NCI-H510A treated with DMSO at 0.1 percent for 48 hours (cell line): Measurements from ENCODE around the gene NBPF6.
"Not testable (repeated sequence)": the region's sequence is repeated elsewhere in the genome, so short reads cannot be mapped to it uniquely, and the experiment has no call there.

Source experiments
- DNase-seq: peaks from one replicate; lab custom pipeline; 2025; lab: John Stamatoyannopoulos, UW

Gene NBPF6

DNA sequence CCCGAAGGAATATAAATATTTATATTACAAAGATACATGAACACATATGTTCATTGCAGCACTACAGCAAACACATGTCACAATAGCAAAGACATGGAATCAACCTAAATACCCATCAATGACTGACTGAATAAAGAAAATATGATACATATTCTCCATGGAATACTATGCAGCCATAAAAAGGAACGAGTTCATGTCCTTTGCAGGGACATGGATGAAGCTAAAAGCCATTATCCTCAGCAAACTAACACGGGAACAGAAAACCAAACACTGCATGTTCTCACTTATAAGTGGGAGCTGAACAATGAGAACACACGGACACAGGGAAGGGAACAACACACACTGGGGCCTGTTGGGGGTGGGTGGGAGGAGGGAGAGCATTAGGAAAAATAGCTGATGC is 46.7 kb downstream of the NBPF6 start:
- DNase-seq: not testable (repeated sequence)

DNA sequence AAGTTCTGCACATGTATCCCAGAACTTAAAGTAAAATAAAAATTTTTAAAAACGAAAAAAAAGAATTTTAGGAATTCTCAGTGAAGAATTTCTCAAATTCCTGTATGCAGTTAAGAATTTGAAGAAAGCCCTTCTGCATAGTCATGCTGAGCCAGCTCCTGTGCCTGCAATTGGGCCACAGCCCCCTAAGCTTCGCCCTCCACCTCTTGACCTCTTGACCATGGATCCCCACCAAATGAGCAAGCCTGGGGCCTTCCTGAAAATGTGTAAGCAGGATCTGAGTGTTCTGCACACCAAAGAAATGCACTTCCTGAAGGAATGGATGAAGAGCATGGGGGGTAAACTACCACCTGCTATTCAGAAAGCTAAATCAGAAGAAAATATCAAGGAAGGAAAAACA is 52.0 kb downstream of the NBPF6 start:
- no peak for DNase-seq

DNA sequence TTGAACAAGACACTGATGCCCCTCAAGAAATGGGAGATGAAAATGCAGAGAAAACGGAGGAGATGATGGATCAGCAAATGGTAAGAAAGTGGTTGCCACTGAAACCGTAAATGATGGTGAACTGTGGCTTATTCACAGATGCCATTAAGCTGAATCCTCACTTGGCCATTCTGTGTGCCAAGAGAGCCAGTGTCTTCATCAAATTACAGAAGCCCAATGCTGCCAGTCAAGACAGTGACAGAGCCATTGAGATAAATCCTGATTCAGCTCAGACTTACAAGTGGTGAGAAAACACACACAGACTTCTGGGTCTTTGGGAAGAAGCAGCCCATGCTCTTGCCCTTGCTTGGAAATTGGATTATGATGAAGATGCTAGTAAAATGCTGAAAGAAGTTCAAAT is 52.5 kb downstream of the NBPF6 start:
- no peak for DNase-seq

DNA sequence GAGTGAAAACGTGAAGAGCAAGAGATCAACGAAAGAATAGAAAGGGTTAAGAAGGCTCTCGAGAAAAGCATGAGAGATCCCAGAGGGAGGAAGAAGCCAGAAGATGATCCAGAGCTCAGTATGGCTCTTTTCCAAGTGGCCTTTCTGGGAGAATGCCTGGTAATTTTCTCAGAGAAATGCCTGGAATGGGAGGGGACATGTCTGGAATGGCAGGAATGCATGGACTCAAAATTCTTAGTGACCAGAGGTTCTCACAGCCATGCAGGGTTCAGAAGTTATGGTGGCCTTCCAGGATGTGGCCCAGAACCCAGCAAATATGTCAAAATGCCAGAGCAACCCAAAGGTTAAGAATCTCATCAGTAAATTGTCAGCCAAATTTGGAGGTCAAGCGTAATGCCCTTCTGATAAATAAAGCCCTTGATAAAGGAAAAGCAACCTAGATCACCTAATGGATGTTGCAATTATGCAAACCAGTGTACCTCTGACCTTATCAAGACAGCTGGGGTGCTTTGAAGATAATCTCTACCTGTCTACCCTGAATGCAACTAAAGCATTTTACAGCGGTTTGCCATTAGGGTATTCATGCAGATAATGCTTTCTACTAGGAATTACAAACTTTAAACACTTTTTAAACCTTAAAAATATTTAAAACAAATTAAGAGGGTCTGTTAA is 53.1 kb downstream of the NBPF6 start:
- DNase-seq: no peak

DNA sequence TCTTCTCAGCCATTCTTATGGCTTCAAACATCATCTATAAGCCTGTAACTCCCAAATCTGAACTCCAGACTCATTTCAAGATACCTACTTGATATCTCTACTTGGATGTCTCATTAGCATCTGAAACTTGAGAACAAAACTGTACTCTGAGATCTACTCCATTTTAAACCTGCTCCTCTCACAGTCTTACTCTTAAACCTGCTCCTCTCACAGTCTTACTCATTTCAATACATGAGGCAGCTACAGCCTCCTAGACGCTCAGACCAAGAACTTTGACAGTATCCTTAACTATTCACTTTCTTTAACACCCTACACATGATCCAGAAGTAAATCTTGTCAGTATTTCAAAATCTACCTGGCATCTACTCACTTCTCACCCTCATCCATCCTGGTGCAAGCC is 54.3 kb downstream of the NBPF6 start:
- DNase-seq: no peak

DNA sequence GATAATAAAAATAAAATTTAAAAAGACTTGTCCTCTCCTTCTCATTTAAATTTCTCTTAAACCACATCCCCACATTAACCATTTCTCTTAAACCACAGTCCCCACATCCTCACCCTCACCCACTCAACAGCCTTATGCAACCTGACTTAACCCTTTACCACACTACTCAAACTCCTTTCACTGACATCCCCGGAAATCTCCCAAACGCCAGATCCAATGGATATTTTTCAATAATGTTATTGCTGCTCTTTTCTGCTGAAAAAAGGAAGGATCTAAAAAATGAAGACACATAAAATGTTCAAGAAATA is 55.6 kb downstream of the NBPF6 start:
- no peak for DNase-seq

DNA sequence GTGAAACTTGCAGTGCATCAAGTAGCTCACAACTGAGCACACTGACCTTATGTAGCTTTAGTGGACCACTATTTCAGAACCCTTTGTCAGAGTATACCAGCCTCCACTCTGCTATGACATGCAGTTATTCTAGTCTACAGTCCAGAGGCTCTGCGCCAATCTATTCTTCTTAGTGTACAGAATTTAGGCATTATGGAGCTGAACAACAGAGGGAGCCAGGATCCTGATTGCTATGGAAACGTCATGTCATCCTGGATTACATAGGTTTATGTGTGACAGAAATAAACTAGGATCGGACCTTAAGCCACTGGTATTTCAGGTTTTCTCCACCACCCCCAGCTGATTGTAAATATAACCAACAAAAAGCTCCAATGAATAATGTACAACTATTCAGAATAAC is 61.6 kb downstream of the NBPF6 start:
- no peak for DNase-seq

DNA sequence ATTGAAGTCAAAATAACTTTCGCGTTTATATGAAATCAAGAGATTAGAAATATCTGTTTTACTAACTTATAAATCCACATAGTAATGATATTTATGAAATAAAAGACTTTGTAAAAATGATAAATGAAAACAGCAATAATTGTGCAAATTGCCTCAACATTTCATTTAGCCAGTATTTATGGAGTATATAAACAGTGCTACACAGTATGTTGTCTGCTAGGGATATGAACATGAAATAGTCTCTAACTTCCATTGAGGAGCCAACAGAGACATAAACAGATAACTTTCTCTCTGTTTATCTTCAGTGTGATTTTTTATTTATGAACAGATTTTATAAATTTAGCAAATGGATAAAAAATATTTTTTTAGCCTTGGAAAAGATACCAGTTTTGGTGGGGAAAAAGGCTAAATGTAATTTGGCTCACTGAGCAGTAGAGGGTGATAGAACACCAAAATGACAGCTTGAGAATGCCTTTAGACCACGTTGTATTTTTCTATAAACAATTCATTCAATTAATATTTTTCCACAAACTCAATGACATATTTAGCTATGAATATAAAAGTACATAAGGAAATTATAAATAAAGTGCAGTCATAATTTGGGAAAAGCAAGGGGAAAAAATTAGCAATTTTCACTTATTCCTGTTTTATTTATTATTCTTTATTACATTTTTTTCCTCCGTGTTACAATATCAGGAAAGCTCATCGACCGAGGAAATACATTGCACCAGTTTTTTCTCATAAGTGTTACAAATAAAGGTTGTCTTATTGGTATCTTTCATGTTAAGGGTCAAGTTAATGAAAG is 62.3 kb downstream of the NBPF6 start:
- peak; percentile 22 for DNase-seq

DNA sequence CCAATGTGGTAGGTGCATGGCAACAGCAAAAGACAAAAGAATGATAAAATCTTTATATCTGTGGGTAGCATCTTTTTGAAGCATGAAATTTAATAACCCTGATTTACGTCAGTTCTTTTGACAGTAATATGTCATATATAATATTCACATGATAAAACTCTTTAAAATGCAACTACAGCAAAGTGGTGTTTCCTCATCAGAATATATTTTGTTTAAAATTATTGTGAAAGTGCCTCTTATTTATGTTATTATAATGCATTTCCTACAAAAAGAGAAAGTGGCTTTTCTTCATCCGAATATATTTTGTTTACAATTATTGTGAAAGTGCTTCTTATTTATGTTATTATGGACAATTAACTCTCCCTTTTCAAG is 62.9 kb downstream of the NBPF6 start:
- DNase-seq: no peak

DNA sequence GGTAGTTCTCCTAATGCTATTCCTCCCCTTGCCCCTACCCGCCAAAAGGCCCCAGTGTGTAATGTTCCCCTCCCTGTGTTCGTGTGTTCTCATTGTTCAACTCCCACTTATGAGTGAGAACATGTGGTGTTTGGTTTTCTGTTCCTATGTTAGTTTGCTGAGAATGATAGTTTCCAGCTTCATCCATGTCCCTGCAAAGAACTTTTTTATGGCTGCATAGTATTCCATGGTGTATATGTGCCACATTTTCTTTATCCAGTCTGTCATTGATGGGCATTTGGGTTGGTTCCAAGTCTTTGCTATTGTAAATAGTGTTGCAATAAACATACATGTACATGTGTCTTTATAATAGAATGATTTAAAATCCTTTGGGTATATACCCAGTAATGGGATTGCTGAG is 63.8 kb downstream of the NBPF6 start:
- DNase-seq: not testable (repeated sequence)

DNA sequence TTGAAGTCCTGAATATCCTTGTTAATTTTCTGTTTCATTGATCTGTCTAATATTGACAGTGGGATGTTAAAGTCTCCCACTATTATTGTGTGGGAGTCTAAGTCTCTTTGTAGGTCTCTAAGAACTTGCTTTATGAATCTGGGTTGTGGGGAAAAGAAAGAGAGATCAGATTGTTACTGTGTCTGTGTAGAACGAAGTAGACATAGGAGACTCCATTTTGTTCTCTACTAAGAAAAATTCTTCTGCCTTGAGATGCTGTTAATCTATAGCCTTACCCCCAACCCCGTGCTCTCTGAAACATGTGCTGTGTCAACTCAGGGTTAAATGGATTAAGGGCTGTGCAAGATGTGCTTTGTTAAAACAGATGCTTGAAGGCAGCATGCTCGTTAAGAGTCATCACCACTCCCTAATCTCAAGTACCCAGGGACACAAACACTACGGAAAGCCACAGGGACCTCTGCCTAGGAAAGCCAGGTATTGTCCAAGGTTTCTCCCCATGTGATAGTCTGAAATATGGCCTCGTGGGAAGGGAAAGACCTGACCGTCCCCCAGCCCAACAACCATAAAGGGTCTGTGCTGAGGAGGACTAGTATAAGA is 67.3 kb downstream of the NBPF6 start:
- DNase-seq: not testable (repeated sequence)
